HepG2 (cell line): ENCODE data around the gene BCO1. TPM values are rescaled to one million over a fixed set of nuclear protein-coding genes. Genes with fewer than 3 reads are reported as not detected.

ENCODE experiments used
- ATM ChIP-seq: fragments of 450-650 bp; IDR thresholded peaks from 2 replicates; pipeline ENCODE4 v1.7.1; 2017; ENCODE audit warnings: mild to moderate bottlenecking, borderline replicate concordance
- CENPT ChIP-seq: sonication (generic); formaldehyde crosslinking; IDR thresholded peaks from 2 replicates; pipeline ENCODE4 v1.8.0; 2022; ENCODE audit warnings: low read depth, mild to moderate bottlenecking, moderate library complexity, missing genetic modification reagents
- FOXM1 ChIP-seq: sonication (generic); formaldehyde crosslinking; IDR thresholded peaks from 2 replicates; pipeline ENCODE4 v1.5.0; 2020; ENCODE audit warnings: missing genetic modification reagents
- JUN ChIP-seq: sonication (generic); formaldehyde crosslinking; IDR thresholded peaks from 2 replicates; pipeline ENCODE4 v1.4.0; 2020; ENCODE audit warnings: mild to moderate bottlenecking, missing genetic modification reagents
- PREB ChIP-seq: sonication (generic); formaldehyde crosslinking; IDR thresholded peaks from 2 replicates; pipeline ENCODE4 v1.4.0; 2020; ENCODE audit warnings: missing genetic modification reagents
- SOX5 ChIP-seq: IDR thresholded peaks from 2 replicates; pipeline ENCODE4 v1.6.1; 2016; ENCODE audit warnings: borderline replicate concordance
- SRSF1 ChIP-seq: fragments of 200-400 bp; formaldehyde crosslinking; optimal IDR thresholded peaks from 2 replicates; pipeline ENCODE3; 2017; ENCODE audit warnings: mild to moderate bottlenecking, low read depth, low read length, moderate library complexity
- TEAD3 ChIP-seq: optimal IDR thresholded peaks from 2 replicates; pipeline ENCODE3; 2016; ENCODE audit warnings: borderline replicate concordance
- TGIF2 ChIP-seq: IDR thresholded peaks from 2 replicates; pipeline ENCODE4 v1.6.1; 2016; ENCODE audit warnings: control low read depth, missing compliant biosample characterization
- TMF1 ChIP-seq: sonication (generic); formaldehyde crosslinking; IDR thresholded peaks from 2 replicates; pipeline ENCODE4 v1.8.1; 2022; ENCODE audit warnings: low read depth, missing genetic modification reagents
- ZC3H13 ChIP-seq: sonication (generic); formaldehyde crosslinking; IDR thresholded peaks from 2 replicates; pipeline ENCODE4 v1.8.1; 2023; ENCODE audit warnings: mild to moderate bottlenecking, missing genetic modification reagents, moderate library complexity
- ZFP36L2 ChIP-seq: sonication (generic); formaldehyde crosslinking; IDR thresholded peaks from 2 replicates; pipeline ENCODE4 v1.4.0; 2020; ENCODE audit warnings: missing genetic modification reagents
- ZNF12 ChIP-seq: sonication (generic); formaldehyde crosslinking; IDR thresholded peaks from 2 replicates; pipeline ENCODE4 v1.5.0; 2020; ENCODE audit warnings: missing genetic modification reagents
- ZNF143 ChIP-seq: sonication (generic); formaldehyde crosslinking; IDR thresholded peaks from 2 replicates; pipeline ENCODE4 v1.4.0; 2020; ENCODE audit warnings: missing genetic modification reagents
- ZNF234 ChIP-seq: sonication (generic); formaldehyde crosslinking; conservative IDR thresholded peaks from 2 replicates; pipeline ENCODE4 v1.5.1; 2020; ENCODE audit warnings: mild to moderate bottlenecking, missing genetic modification reagents
- ZNF251 ChIP-seq: sonication (generic); formaldehyde crosslinking; IDR thresholded peaks from 2 replicates; pipeline ENCODE4 v1.9.0; 2021; ENCODE audit warnings: mild to moderate bottlenecking, missing genetic modification reagents
- ZNF256 ChIP-seq: sonication (generic); formaldehyde crosslinking; conservative IDR thresholded peaks from 2 replicates; pipeline ENCODE4 v1.4.0; 2020; ENCODE audit warnings: missing genetic modification reagents
- ZNF260 ChIP-seq: sonication (generic); formaldehyde crosslinking; IDR thresholded peaks from 2 replicates; pipeline ENCODE4 v1.4.0; 2020; ENCODE audit warnings: missing genetic modification reagents, low read depth, mild to moderate bottlenecking, borderline replicate concordance
- ZNF280B ChIP-seq: sonication (generic); formaldehyde crosslinking; IDR thresholded peaks from 2 replicates; pipeline ENCODE4 v1.5.0; 2020; ENCODE audit warnings: missing genetic modification reagents, mild to moderate bottlenecking, borderline replicate concordance
- ZNF382 ChIP-seq: sonication (generic); formaldehyde crosslinking; IDR thresholded peaks from 2 replicates; pipeline ENCODE4 v1.5.0; 2020; ENCODE audit warnings: missing genetic modification reagents, mild to moderate bottlenecking, borderline replicate concordance
- ZNF629 ChIP-seq: sonication (generic); formaldehyde crosslinking; conservative IDR thresholded peaks from 2 replicates; pipeline ENCODE4 v1.5.0; 2020; ENCODE audit warnings: missing genetic modification reagents
- ZNF646 ChIP-seq: sonication (generic); formaldehyde crosslinking; IDR thresholded peaks from 2 replicates; pipeline ENCODE4 v1.9.0; 2021; ENCODE audit warnings: mild to moderate bottlenecking, missing genetic modification reagents
- ZNF790 ChIP-seq: sonication (generic); formaldehyde crosslinking; IDR thresholded peaks from 2 replicates; pipeline ENCODE4 v1.8.0; 2022; ENCODE audit warnings: missing genetic modification reagents, mild to moderate bottlenecking, borderline replicate concordance
- polyA plus RNA-seq, 8 experiments: library from polyadenylated mRNA; depleted of rRNA in 3 of 8; stranded (reverse) in 7 of 8; unstranded in 1 of 8; fragments of >200 nt; fragmentation: Illumina TruSeq in 4 of 8; extraction: Trizol in 4 of 8; gene quantifications; 2 replicates each; pipeline versions ENCODE4 v1.2.1 to v1.2.3, GENCODE V29; 2011 to 2016; ENCODE audit warnings: low read depth in 4 of 8, missing spikeins in 1 of 8, mixed read lengths in 1 of 8; ENCODE audit not compliant: insufficient read depth in 1 of 8
- total RNA-seq, 5 experiments: library from RNA; depleted of rRNA; stranded (reverse); fragments of >200 nt; fragmentation: Illumina TruSeq; extraction: Trizol; gene quantifications; 2 replicates each; pipeline ENCODE4 v1.2.3, GENCODE V29; 2016; ENCODE audit warnings: low read depth in 1 of 5

Gene BCO1
- total and polyA plus RNA-seq, 2 of the 13 experiments (the other 11 are each of a cell fraction or from before 2014, with no cell fraction given): 0.11 TPM; not detected in 1

GRCh38 chr16:81314603-81315270 is 76.2 kb downstream of the BCO1 start, which contains the start of gene GAN (continued):
- TF ChIP-seq ZNF646 (CRISPR knock-in tag) (no peak), ZFP36L2 (no peak), ZC3H13 (CRISPR knock-in tag) (no peak), ZNF260 (no peak), ZNF790 (no peak; the same call in 1 of the 2 replicates), SOX5 (CRISPR knock-in tag) (no peak), ZNF234 (CRISPR knock-in tag) (no peak; the same call in 1 of the 2 replicates), PREB (CRISPR knock-in tag) (no peak), ZNF629 (CRISPR knock-in tag) (peak; percentile 79), ZNF251 (CRISPR knock-in tag) (no peak), TGIF2 (CRISPR knock-in tag) (no peak), ZNF143 (CRISPR knock-in tag) (peak; percentile 24; the same call in 1 of the 2 replicates), ZNF382 (CRISPR knock-in tag) (no peak), FOXM1 (no peak), TEAD3 (CRISPR knock-in tag) (peak; percentile 81), ATM (no peak), ZNF12 (CRISPR knock-in tag) (peak; percentile 73; the same call in 1 of the 2 replicates), CENPT (CRISPR knock-in tag) (0 out of 2 replicates have a peak, but pooled peaks have one; percentile 53), ZNF256 (CRISPR knock-in tag) (no peak), SRSF1 (no peak), TMF1 (peak; percentile 68), ZNF280B (peak; percentile 79), JUN (CRISPR knock-in tag) (no peak)
